ENCODE data around the gene NTRK3.

GRCh38 chr15:88115486-88116152, 140.9 kb downstream of the NTRK3 start:
- no peak for TF ChIP-seq CTCF (IDR thresholded peaks at IDR 0.05)
- TF ChIP-seq POLR2A (IDR thresholded peaks at IDR 0.05) = no peak
